ENCODE results near the gene CRYGD. TPM values are rescaled to one million over a fixed set of nuclear protein-coding genes. Genes with fewer than 3 reads are reported as not detected.
A peak's percentile ranks its signal among the peaks of the same experiment; 100 is the strongest.

CRYGD gene
- total and polyA plus RNA-seq, 2 of the 13 experiments (the other 11 are each of a cell fraction or from before 2014, with no cell fraction given): not detected

DNA sequence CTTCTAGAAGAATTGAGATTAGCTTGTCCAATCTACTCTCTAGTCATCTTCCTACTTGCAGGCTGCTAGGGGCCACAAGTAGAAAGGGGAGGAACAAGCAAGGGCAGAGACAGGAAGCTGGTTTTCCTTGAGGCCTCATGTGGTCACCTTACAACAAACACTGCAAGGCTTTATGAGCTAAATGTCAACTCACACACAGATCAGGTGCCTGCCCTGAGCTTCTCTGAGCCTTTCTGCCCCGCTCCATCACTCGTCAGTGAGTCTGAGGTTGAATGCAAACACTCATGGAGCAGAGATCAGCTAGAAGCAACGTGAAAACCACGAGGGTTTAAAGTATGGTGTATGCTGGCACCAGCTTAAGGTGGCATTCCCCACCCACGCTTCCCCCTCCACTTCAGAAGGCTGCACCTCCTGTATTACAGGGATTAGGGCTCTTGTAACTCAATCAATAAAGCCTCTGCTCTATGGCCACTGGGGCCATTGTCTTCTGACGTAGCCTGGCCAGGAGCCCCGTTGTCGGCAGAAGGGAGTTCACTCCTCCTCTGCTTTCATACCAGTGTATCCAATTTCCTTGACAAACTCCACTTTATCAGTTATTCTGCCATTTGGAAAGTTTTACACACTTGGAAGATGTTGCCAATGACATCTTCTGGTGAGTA lies 10.7 kb upstream of the CRYGD start (continued):
- TF ChIP-seq HNF1A (IDR thresholded peaks at IDR 0.05; ENCODE audit: low read depth) (no peak), HNF1A (CRISPR knock-in tag; IDR thresholded peaks at IDR 0.05; ENCODE audit: borderline replicate concordance) (peak; percentile 27; the same call in 1 of the 2 replicates), GATA4 (IDR thresholded peaks at IDR 0.05; ENCODE audit: borderline replicate concordance, low read depth) (no peak), HMG20B (CRISPR knock-in tag; conservative IDR thresholded peaks at IDR 0.05) (no peak), JUNB (CRISPR knock-in tag; IDR thresholded peaks at IDR 0.05; ENCODE audit: borderline replicate concordance) (no peak), MED8 (CRISPR knock-in tag; IDR thresholded peaks at IDR 0.05; ENCODE audit: insufficient replicate concordance) (no peak), SALL1 (CRISPR knock-in tag; IDR thresholded peaks at IDR 0.05) (peak; percentile 64; the same call in 1 of the 2 replicates), ZNF446 (CRISPR knock-in tag; IDR thresholded peaks at IDR 0.05) (no peak), ZFP36L1 (CRISPR knock-in tag; IDR thresholded peaks at IDR 0.05) (no peak), MAX (IDR thresholded peaks at IDR 0.05) (peak; percentile 80; the same call in 1 of the 2 replicates), ZNF577 (CRISPR knock-in tag; IDR thresholded peaks at IDR 0.05; ENCODE audit: borderline replicate concordance, low read depth) (no peak), GATAD1 (CRISPR knock-in tag; IDR thresholded peaks at IDR 0.05) (no peak), ARNT2 (CRISPR knock-in tag; IDR thresholded peaks at IDR 0.05; ENCODE audit: low read depth) (no peak), TBL1XR1 (IDR thresholded peaks at IDR 0.05; ENCODE audit: borderline replicate concordance, low read length, partially characterized antibody) (no peak), HMGXB3 (CRISPR knock-in tag; IDR thresholded peaks at IDR 0.05; ENCODE audit: borderline replicate concordance) (no peak), HNF4G (IDR thresholded peaks at IDR 0.05; ENCODE audit: borderline replicate concordance, low read depth, low read length) (no peak), HNF4G (CRISPR knock-in tag; IDR thresholded peaks at IDR 0.05; ENCODE audit: borderline replicate concordance, low read depth) (no peak)
- TF ChIP-seq, protein P1, sequence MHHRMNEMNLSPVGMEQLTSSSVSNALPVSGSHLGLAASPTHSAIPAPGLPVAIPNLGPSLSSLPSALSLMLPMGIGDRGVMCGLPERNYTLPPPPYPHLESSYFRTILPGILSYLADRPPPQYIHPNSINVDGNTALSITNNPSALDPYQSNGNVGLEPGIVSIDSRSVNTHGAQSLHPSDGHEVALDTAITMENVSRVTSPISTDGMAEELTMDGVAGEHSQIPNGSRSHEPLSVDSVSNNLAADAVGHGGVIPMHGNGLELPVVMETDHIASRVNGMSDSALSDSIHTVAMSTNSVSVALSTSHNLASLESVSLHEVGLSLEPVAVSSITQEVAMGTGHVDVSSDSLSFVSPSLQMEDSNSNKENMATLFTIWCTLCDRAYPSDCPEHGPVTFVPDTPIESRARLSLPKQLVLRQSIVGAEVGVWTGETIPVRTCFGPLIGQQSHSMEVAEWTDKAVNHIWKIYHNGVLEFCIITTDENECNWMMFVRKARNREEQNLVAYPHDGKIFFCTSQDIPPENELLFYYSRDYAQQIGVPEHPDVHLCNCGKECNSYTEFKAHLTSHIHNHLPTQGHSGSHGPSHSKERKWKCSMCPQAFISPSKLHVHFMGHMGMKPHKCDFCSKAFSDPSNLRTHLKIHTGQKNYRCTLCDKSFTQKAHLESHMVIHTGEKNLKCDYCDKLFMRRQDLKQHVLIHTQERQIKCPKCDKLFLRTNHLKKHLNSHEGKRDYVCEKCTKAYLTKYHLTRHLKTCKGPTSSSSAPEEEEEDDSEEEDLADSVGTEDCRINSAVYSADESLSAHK (CRISPR knock-in tag; IDR thresholded peaks at IDR 0.05; ENCODE audit: borderline replicate concordance): no peak

Data from HepG2 (cell line).